ENCODE data around the gene ATP6V0A4.
"Not testable (repeated sequence)": the region's sequence is repeated elsewhere in the genome, so short reads cannot be mapped to it uniquely, and the experiment has no call there.

ATP6V0A4 gene

GRCh38 chr7:138697535-138698182 lies 100.3 kb downstream of the ATP6V0A4 start:
- DNase-seq, result no peak

GRCh38 chr7:138695776-138696175 lies 102.2 kb downstream of the ATP6V0A4 start:
- not testable (repeated sequence) for DNase-seq

GRCh38 chr7:138695106-138695505 lies 102.9 kb downstream of the ATP6V0A4 start:
- DNase-seq, result no peak

- no peak for DNase-seq
Observed at GRCh38 chr7:138691178-138691577, 106.8 kb downstream of the ATP6V0A4 start.

- no peak for DNase-seq
Observed at GRCh38 chr7:138690495-138690894, 107.5 kb downstream of the ATP6V0A4 start.

- DNase-seq, result not testable (repeated sequence)
Observed at GRCh38 chr7:138688037-138688436, 110.0 kb downstream of the ATP6V0A4 start.

- DNase-seq, result no peak
Observed at GRCh38 chr7:138684340-138684739, 113.7 kb downstream of the ATP6V0A4 start.

- DNase-seq, result no peak
Observed at GRCh38 chr7:138679793-138680192, 118.2 kb downstream of the ATP6V0A4 start.

- DNase-seq, result no peak
Observed at GRCh38 chr7:138670594-138670993, 127.4 kb downstream of the ATP6V0A4 start.

- no peak for DNase-seq
Observed at GRCh38 chr7:138669364-138669763, 128.6 kb downstream of the ATP6V0A4 start.

- no peak for DNase-seq
Observed at GRCh38 chr7:138668946-138669345, 129.1 kb downstream of the ATP6V0A4 start.

- DNase-seq, result no peak
Observed at GRCh38 chr7:138668229-138668596, 129.8 kb downstream of the ATP6V0A4 start.

- DNase-seq, result no peak
Observed at GRCh38 chr7:138667535-138668228, 130.3 kb downstream of the ATP6V0A4 start.

GRCh38 chr7:138666385-138666784 lies 131.6 kb downstream of the ATP6V0A4 start:
- no peak for DNase-seq

- DNase-seq, result no peak
Observed at GRCh38 chr7:138665669-138666140, 132.3 kb downstream of the ATP6V0A4 start.

- DNase-seq, result no peak
Observed at GRCh38 chr7:138665249-138665648, 132.7 kb downstream of the ATP6V0A4 start.

- DNase-seq, result no peak
Observed at GRCh38 chr7:138663725-138664710, 134.0 kb downstream of the ATP6V0A4 start.

- no peak for DNase-seq
Observed at GRCh38 chr7:138662991-138663320, 135.0 kb downstream of the ATP6V0A4 start.

- DNase-seq, result no peak
Observed at GRCh38 chr7:138662076-138662990, 135.7 kb downstream of the ATP6V0A4 start.

GRCh38 chr7:138661069-138661635 lies 136.8 kb downstream of the ATP6V0A4 start:
- DNase-seq, result no peak

GRCh38 chr7:138658889-138659288 lies 139.1 kb downstream of the ATP6V0A4 start:
- DNase-seq, result no peak

- no peak for DNase-seq
Observed at GRCh38 chr7:138657854-138658386, 140.1 kb downstream of the ATP6V0A4 start.

All from NCI-H187 (cell line).